Adrenal gland (tissue), 12 donors: Measurements from ENCODE around the gene TOR2A. TPM values are rescaled to one million over a fixed set of nuclear protein-coding genes. Genes with fewer than 3 reads are reported as not detected.

Experiments
- DNase-seq, 7 donors: peaks; one replicate each; pipeline ENCODE4 v3.0.0-alpha.2; 2019 to 2020
- H3K27ac ChIP-seq, 5 donors: fragments of 200-600 bp; sonication (generic) in 4 of 5; 1 replicate in 3 of 5; 2 replicates in 2 of 5; pipeline versions ENCODE4 v1.5.1 to v1.8.0; 2016 to 2020; ENCODE audit warnings: mild to moderate bottlenecking in 1 of 5
- H3K27me3 ChIP-seq: fragments of 200-600 bp; 2 replicates; pipeline ENCODE4 v1.8.0; 2021
- H3K36me3 ChIP-seq, 2 donors: fragments of 200-600 bp; replicated peaks in 1 of 2; 1 replicate in 1 of 2; 2 replicates in 1 of 2; pipeline versions ENCODE4 v1.5.1 to v1.8.0; 2018 to 2022
- H3K4me1 ChIP-seq, 2 donors: fragments of 200-600 bp; replicated peaks in 1 of 2; 1 replicate in 1 of 2; 2 replicates in 1 of 2; pipeline versions ENCODE4 v1.5.1 to v1.8.0; 2018 to 2021
- H3K4me3 ChIP-seq, 4 donors: fragments of 200-600 bp; sonication (generic) in 3 of 4; one replicate each; pipeline ENCODE4 v1.5.1; 2016 to 2018
- H3K9me3 ChIP-seq, 3 donors: fragments of 200-600 bp; sonication (generic) in 1 of 3; replicated peaks in 1 of 3; 1 replicate in 2 of 3; 2 replicates in 1 of 3; pipeline versions ENCODE4 v1.5.1 to v1.8.0; 2016 to 2021
- POLR2A ChIP-seq, 2 donors: fragments of 450-650 bp; IDR thresholded peaks; one replicate each; pipeline ENCODE4 v1.6.1; 2017; ENCODE audit warnings: antibody characterized with exemption in 2 of 2, mild to moderate bottlenecking in 2 of 2, moderate library complexity in 1 of 2
- WGBS, 4 donors: extraction: QIAGEN DNeasy Blood & Tissue Kit in 2 of 4; methylation state at CpG; one replicate each; pipeline versions ENCODE4 v1.1.5 to v1.1.7; 2013 to 2017; 5-methylcytosine and 5-hydroxymethylcytosine counted together
- intact Hi-C, 2 donors: fragments of 100-400 bp; cut with DNase I; formaldehyde crosslinking; loops; one replicate each; pipeline versions ENCODE4 v1.14.1 to v1.15.0; 2022 to 2023
- polyA plus RNA-seq, 3 donors: library from polyadenylated mRNA; stranded (reverse); fragments of 200-250 nt in 2 of 3; fragments of 350-450 nt in 1 of 3; fragmentation: Illumina TruSeq in 1 of 3; extraction: RNeasy Lipid Tissue Mini Kit (QIAGEN cat#74804) in 1 of 3; gene quantifications; one replicate each; pipeline ENCODE4 v1.2.3, GENCODE V29; 2013 to 2014
- total RNA-seq, 9 donors: library from RNA; depleted of rRNA in 4 of 9; stranded (reverse); fragments of >200 nt in 4 of 9; fragments of 120-200 nt in 1 of 9; fragmentation: NEBNext Ultra II Directional in 1 of 9; extraction: Animal tissue kit (Norgen Biotek cat#: 25700) in 1 of 9; gene quantifications; one replicate each; pipeline versions ENCODE4 v1.1.0 to v1.2.4, GENCODE V29; 2013 to 2023
- TF ChIP-seq, protein P1 (sequence below), 6 experiments: fragments of 450-650 bp in 4 of 6; fragments of 200-600 bp in 2 of 6; sonication (generic) in 1 of 6; IDR thresholded peaks; 1 replicate in 5 of 6; 2 replicates in 1 of 6; pipeline versions ENCODE4 v1.5.1 to v1.8.0; 2016 to 2021; ENCODE audit warnings: antibody characterized with exemption in 6 of 6, mild to moderate bottlenecking in 2 of 6, moderate library complexity in 1 of 6
- donor health status: healthy with polysubstance abuse.
- donor health status: Bipolar disorder and iron deficiency.
- donor health status: DM: yes; HTN: yes; CAD: no.
- donor health status: DM: no; HTN: no; CAD: no.
- donor health status: DM: no; HTN: no; CAD: no.
- donor health status: DM: yes; HTN: yes; CAD: no.

TOR2A gene
- total and polyA plus RNA-seq, 12 donors = 4.3 to 30.6 (median 16.3) TPM

DNA sequence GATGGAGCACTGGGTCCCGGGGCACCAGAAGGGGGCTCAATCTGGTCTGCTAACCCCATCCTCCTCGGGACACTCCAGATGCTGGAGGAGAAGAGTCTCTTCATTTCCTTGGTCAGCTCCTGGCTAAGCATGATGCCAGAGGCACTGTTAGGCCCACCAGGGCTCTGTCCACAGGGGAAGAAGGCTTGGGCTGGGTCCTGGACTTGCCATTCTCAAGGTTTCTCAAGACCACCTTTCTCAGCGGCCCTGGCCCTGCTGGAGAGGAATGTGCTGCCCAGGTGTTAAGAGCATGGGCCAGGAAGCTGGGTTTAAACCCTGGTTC lies 35.5 kb upstream of the TOR2A start:
- 31 to 67% (median 50%) methylated on average over 2 to 3 of the region's 3 CpGs for WGBS, 4 donors
- Histone ChIP-seq H3K4me1 (peaks cover 5 to 15% of the 10 kb centered on the region in 2 donors), H3K27me3 (no peaks in the 10 kb centered on the region), H3K36me3 (no peaks in the 10 kb centered on the region), H3K27ac (peak overlapping the region in 2 of 5 donors; percentile 27), H3K4me3 (peak overlapping the region in 2 of 4 donors; percentile 7 to 49), H3K9me3 (no peaks in the 10 kb centered on the region)
- no peak for DNase-seq
- intact Hi-C loops = no loop called here
- TF ChIP-seq POLR2A (IDR thresholded peaks at IDR 0.05) = no peak
- TF ChIP-seq, protein P1, sequence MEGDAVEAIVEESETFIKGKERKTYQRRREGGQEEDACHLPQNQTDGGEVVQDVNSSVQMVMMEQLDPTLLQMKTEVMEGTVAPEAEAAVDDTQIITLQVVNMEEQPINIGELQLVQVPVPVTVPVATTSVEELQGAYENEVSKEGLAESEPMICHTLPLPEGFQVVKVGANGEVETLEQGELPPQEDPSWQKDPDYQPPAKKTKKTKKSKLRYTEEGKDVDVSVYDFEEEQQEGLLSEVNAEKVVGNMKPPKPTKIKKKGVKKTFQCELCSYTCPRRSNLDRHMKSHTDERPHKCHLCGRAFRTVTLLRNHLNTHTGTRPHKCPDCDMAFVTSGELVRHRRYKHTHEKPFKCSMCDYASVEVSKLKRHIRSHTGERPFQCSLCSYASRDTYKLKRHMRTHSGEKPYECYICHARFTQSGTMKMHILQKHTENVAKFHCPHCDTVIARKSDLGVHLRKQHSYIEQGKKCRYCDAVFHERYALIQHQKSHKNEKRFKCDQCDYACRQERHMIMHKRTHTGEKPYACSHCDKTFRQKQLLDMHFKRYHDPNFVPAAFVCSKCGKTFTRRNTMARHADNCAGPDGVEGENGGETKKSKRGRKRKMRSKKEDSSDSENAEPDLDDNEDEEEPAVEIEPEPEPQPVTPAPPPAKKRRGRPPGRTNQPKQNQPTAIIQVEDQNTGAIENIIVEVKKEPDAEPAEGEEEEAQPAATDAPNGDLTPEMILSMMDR (IDR thresholded peaks at IDR 0.05) = no peak

DNA sequence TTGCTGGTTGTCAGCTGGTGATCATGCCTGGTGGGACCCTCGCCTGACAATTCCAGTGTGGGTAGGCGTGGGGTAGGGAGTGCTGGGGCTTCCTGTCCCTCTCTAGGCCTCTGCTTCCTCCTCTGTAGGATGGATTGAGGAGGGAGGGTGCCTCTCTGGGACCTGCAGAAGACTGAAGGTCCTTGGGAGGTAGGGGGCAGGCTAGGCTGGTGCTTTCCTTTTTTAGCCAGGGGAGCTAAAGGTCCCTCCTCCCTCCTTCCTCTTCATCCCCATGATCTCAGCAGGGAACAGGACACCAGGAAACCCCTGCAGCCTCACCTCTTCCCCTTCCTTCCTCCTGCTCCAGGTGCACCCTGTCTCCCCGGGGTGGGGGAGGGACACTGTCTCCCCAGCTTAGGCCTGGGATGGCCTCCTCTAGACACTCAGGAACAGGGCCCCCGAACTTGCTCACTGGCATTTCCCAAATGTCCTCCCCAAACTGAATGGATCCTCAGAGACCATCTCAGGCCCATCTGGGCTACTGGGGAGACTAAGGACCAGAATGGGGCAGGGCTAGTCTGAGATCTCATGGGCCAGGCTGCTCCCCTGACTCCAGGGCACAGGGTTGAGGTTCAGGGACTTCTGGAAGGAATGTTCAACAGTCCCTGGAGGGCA lies 35.0 kb upstream of the TOR2A start:
- H3K4me3 ChIP-seq = no peak overlapping the region
- no peak for TF ChIP-seq POLR2A (IDR thresholded peaks at IDR 0.05)
- TF ChIP-seq, protein P1 (IDR thresholded peaks at IDR 0.05) = no peak
- H3K36me3 ChIP-seq = no peaks in the 10 kb centered on the region
- H3K4me1 ChIP-seq = peaks cover 5 to 15% of the 10 kb centered on the region in 2 donors
- WGBS, 4 donors = 44 to 75% (median 68%) methylated on average over 2 to 4 of the region's 4 CpGs
- no peak for DNase-seq
- no peaks in the 10 kb centered on the region for H3K27me3 ChIP-seq
- intact Hi-C loops = no loop called here
- H3K27ac ChIP-seq = peak overlapping the region in 1 of 5 donors; percentile 64
- no peaks in the 10 kb centered on the region for H3K9me3 ChIP-seq

DNA sequence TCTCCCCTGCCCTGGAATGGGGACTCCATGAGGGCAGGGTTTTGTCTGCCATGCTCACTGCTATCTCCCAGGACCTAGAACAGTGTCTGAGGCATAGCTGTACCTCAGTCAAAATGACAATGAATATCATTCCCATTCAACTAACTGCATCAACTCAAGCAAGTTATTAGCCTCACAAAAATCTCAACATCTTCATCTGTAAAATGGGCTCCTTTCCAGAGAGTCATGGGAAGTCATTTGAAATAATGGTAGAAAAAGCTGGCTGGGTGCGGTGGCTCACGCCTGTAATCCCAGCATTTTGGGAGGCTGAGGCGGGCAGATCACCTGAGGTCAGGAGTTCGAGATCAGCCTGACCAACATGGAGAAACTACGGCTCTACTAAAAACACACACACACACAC lies 34.0 kb upstream of the TOR2A start:
- WGBS, 4 donors = 74 to 95% (median 86%) methylated on average over 5 of the region's 5 CpGs
- intact Hi-C loops = no loop called here
- Histone ChIP-seq H3K36me3 (no peaks in the 10 kb centered on the region), H3K4me1 (peaks cover 5 to 15% of the 10 kb centered on the region in 2 donors), H3K9me3 (no peaks in the 10 kb centered on the region), H3K27me3 (no peaks in the 10 kb centered on the region), H3K4me3 (no peak overlapping the region), H3K27ac (no peak overlapping the region)
- TF ChIP-seq, protein P1 (IDR thresholded peaks at IDR 0.05) = no peak
- TF ChIP-seq POLR2A (IDR thresholded peaks at IDR 0.05) = no peak
- DNase-seq = no peak

DNA sequence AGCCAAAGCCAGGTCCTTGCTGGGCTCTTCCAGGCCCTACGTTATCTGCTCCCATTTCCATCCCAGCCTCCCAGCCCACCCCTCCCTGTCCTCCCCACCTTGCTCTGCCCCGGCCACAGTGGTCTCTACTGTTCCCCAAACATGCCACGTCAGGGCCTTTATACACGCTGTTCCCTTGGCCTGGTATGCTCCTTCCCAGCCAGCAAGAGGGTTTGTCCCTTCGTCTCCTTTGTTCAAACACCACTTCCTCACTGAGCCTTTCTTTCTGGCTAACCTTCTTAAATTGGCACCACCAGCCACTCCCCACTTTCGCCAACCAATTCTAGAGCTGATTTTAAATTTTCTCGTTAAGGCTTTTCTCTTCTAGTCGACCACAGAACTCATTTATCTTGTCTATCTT lies 33.6 kb upstream of the TOR2A start:
- DNase-seq = no peak
- H3K27ac ChIP-seq = peak overlapping the region in 1 of 5 donors; percentile 67
- intact Hi-C loops = no loop called here
- H3K4me3 ChIP-seq = no peak overlapping the region
- no peaks in the 10 kb centered on the region for H3K9me3 ChIP-seq
- WGBS, 4 donors = 66 to 70% (median 69%) methylated on average over 7 to 8 of the region's 8 CpGs
- TF ChIP-seq, protein P1 (IDR thresholded peaks at IDR 0.05) = no peak
- no peak for TF ChIP-seq POLR2A (IDR thresholded peaks at IDR 0.05)
- H3K36me3 ChIP-seq = no peaks in the 10 kb centered on the region
- peaks cover 5 to 15% of the 10 kb centered on the region in 2 donors for H3K4me1 ChIP-seq
- H3K27me3 ChIP-seq = no peaks in the 10 kb centered on the region
